ENCODE data around the gene CHCHD6.

- no peak for TF ChIP-seq GATA2 (IDR thresholded peaks at IDR 0.05; ENCODE audit: insufficient read depth, insufficient read length, low read depth, low read length)
- TF ChIP-seq CTCF (IDR thresholded peaks at IDR 0.05; ENCODE audit: extremely low read depth in 1 of 2, insufficient read depth in 1 of 2, low read depth in 1 of 2, low read length in 2 of 2), result no peak
- TF ChIP-seq POLR2A (IDR thresholded peaks at IDR 0.05; ENCODE audit: low read depth, low read length), result no peak
- no peak for TF ChIP-seq EZH2 (IDR thresholded peaks at IDR 0.05; ENCODE audit: borderline replicate concordance, low read depth, low read length, severe bottlenecking)
- no peak for TF ChIP-seq MYC (IDR thresholded peaks at IDR 0.05; ENCODE audit: low read depth, low read length)
- no peak for TF ChIP-seq JUN (IDR thresholded peaks at IDR 0.05; ENCODE audit: borderline replicate concordance, insufficient read depth, insufficient read length, low read depth)
- no peak for TF ChIP-seq MAX (IDR thresholded peaks at IDR 0.05; ENCODE audit: insufficient read depth, insufficient read length)
- no peak for TF ChIP-seq POLR2AphosphoS5 (IDR thresholded peaks at IDR 0.05; ENCODE audit: insufficient read depth, low read depth, low read length)
- no peak for TF ChIP-seq FOS (IDR thresholded peaks at IDR 0.05; ENCODE audit: borderline replicate concordance, insufficient read depth, low read length)
These were observed 7.2 kb downstream of the CHCHD6 start for GRCh38 chr3:126711121-126711760.

All from endothelial cell of umbilical vein (primary cell).